HEK293 (cell line): Measurements from ENCODE around the gene TBC1D22A.

Experiments
- CTCF ChIP-seq: fragments of 450-650 bp; formaldehyde crosslinking; IDR thresholded peaks from 2 replicates; pipeline ENCODE4 v1.5.1; 2016; ENCODE audit warnings: missing biosample characterization, missing genetic modification characterization
- MEIS1 ChIP-seq: sonication (generic); formaldehyde crosslinking; IDR thresholded peaks from 2 replicates; pipeline ENCODE4 v1.8.1; 2022; ENCODE audit warnings: missing genetic modification reagents, mild to moderate bottlenecking, borderline replicate concordance
- ZBTB11 ChIP-seq: fragments of 450-650 bp; formaldehyde crosslinking; conservative IDR thresholded peaks from 2 replicates; pipeline ENCODE4 v1.5.1; 2016; ENCODE audit warnings: low read depth, missing biosample characterization, missing genetic modification characterization
- ZBTB49 ChIP-seq: fragments of 450-650 bp; formaldehyde crosslinking; IDR thresholded peaks from 2 replicates; pipeline ENCODE4 v1.5.1; 2016; ENCODE audit warnings: missing biosample characterization, missing genetic modification characterization, low read depth
- ZBTB6 ChIP-seq: fragments of 450-650 bp; formaldehyde crosslinking; IDR thresholded peaks from 2 replicates; pipeline ENCODE4 v1.5.1; 2017; ENCODE audit warnings: missing biosample characterization, missing genetic modification characterization
- ZNF112 ChIP-seq: fragments of 450-650 bp; formaldehyde crosslinking; IDR thresholded peaks from 2 replicates; pipeline ENCODE4 v1.5.0; 2017; ENCODE audit warnings: missing biosample characterization, missing genetic modification characterization
- ZNF23 ChIP-seq: fragments of 450-650 bp; formaldehyde crosslinking; IDR thresholded peaks from 2 replicates; pipeline ENCODE4 v1.5.1; 2016; ENCODE audit warnings: missing biosample characterization, missing genetic modification characterization, borderline replicate concordance
- ZNF274 ChIP-seq, 2 experiments: fragments of 200-500 bp in 1 of 2; fragments of 450-650 bp in 1 of 2; sonication (Bioruptor generic) in 1 of 2; formaldehyde crosslinking in 1 of 2; IDR thresholded peaks; 2 replicates each; pipeline versions ENCODE4 v1.5.1 to v1.6.1; 2014 to 2016; ENCODE audit warnings: borderline replicate concordance in 1 of 2, inconsistent platforms in 1 of 2, low read length in 1 of 2, missing biosample characterization in 1 of 2, missing genetic modification characterization in 1 of 2
- ZNF292 ChIP-seq: fragments of 450-650 bp; formaldehyde crosslinking; IDR thresholded peaks from 2 replicates; pipeline ENCODE4 v1.5.1; 2016; ENCODE audit warnings: low read depth, missing biosample characterization, missing genetic modification characterization, borderline replicate concordance
- ZNF580 ChIP-seq: fragments of 450-650 bp; formaldehyde crosslinking; IDR thresholded peaks from 2 replicates; pipeline ENCODE4 v1.5.1; 2016; ENCODE audit warnings: missing biosample characterization, missing genetic modification characterization
- ZNF707 ChIP-seq: fragments of 450-650 bp; formaldehyde crosslinking; IDR thresholded peaks from 2 replicates; pipeline ENCODE4 v1.5.1; 2016; ENCODE audit warnings: missing biosample characterization, missing genetic modification characterization

- TF ChIP-seq ZNF274 (IDR thresholded peaks at IDR 0.05; ENCODE audit: low read length) (no peak), ZNF274 (tag by site-specific recombination; IDR thresholded peaks at IDR 0.05; ENCODE audit: borderline replicate concordance) (no peak), ZNF580 (tag by site-specific recombination) (no peak), ZBTB6 (tag by site-specific recombination) (no peak), ZNF23 (tag by site-specific recombination) (no peak), MEIS1 (CRISPR knock-in tag) (no peak), ZNF707 (tag by site-specific recombination) (no peak), CTCF (no peak), ZBTB49 (no peak), ZNF292 (tag by site-specific recombination) (no peak), ZBTB11 (tag by site-specific recombination) (no peak), ZNF112 (tag by site-specific recombination) (no peak)
Measured at GRCh38 chr22:46922037-46922436, 159.6 kb downstream of the TBC1D22A start.
